ENCODE results near the gene FRK. TPM values are rescaled to one million over a fixed set of nuclear protein-coding genes. Genes with fewer than 3 reads are reported as not detected.

The FRK gene
- total RNA-seq, 4 donors from 2014 or later: 7.4 to 54.3 (median 31.2) TPM

GRCh38 chr6:116072368-116072767 lies 11.7 kb upstream of the FRK start:
- no peak overlapping the region for H3K4me3 ChIP-seq
- DNase-seq: no peak
- H3K27me3 ChIP-seq: no peaks in the 10 kb centered on the region
- H3K27ac ChIP-seq: no peak overlapping the region
- H3K4me1 ChIP-seq: no peaks in the 10 kb centered on the region
- no peaks in the 10 kb centered on the region for H3K36me3 ChIP-seq
- TF ChIP-seq POLR2A (IDR thresholded peaks at IDR 0.05): no peak
- TF ChIP-seq, protein P1, sequence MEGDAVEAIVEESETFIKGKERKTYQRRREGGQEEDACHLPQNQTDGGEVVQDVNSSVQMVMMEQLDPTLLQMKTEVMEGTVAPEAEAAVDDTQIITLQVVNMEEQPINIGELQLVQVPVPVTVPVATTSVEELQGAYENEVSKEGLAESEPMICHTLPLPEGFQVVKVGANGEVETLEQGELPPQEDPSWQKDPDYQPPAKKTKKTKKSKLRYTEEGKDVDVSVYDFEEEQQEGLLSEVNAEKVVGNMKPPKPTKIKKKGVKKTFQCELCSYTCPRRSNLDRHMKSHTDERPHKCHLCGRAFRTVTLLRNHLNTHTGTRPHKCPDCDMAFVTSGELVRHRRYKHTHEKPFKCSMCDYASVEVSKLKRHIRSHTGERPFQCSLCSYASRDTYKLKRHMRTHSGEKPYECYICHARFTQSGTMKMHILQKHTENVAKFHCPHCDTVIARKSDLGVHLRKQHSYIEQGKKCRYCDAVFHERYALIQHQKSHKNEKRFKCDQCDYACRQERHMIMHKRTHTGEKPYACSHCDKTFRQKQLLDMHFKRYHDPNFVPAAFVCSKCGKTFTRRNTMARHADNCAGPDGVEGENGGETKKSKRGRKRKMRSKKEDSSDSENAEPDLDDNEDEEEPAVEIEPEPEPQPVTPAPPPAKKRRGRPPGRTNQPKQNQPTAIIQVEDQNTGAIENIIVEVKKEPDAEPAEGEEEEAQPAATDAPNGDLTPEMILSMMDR (IDR thresholded peaks at IDR 0.05): no peak
- H3K9me3 ChIP-seq: no peaks in the 10 kb centered on the region

- Histone ChIP-seq H3K9me3 (no peaks in the 10 kb centered on the region), H3K36me3 (no peaks in the 10 kb centered on the region), H3K4me3 (no peak overlapping the region), H3K4me1 (no peaks in the 10 kb centered on the region), H3K27me3 (no peaks in the 10 kb centered on the region), H3K27ac (no peak overlapping the region)
- DNase-seq: no peak
- TF ChIP-seq POLR2A (IDR thresholded peaks at IDR 0.05): no peak
- TF ChIP-seq, protein P1 (IDR thresholded peaks at IDR 0.05): no peak
These were observed 10.1 kb upstream of the FRK start for GRCh38 chr6:116070616-116071389.

DNA sequence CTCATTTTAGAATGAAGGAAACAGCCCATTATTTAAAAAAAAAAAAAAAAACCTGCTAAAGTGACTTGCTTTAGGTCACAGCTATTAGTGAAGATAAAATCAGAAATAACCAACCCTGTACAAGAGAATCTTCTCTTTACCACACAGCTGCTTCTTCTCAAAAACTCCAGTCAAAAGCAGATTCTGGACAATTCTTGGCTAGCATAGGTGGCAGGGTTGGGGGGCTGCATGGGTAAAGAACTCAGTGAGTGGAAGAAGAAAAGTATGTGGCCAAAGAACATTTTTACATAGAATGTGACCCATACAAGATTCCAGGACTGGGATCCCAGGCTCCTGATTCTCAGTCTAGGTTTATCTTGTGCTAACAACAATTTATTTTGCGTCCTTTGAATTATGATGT lies 9.4 kb upstream of the FRK start:
- H3K27me3 ChIP-seq: no peaks in the 10 kb centered on the region
- no peak for TF ChIP-seq POLR2A (IDR thresholded peaks at IDR 0.05)
- TF ChIP-seq, protein P1 (IDR thresholded peaks at IDR 0.05): no peak
- no peak overlapping the region for H3K27ac ChIP-seq
- DNase-seq: no peak
- H3K4me3 ChIP-seq: no peak overlapping the region
- H3K9me3 ChIP-seq: no peaks in the 10 kb centered on the region
- H3K36me3 ChIP-seq: no peaks in the 10 kb centered on the region
- H3K4me1 ChIP-seq: no peaks in the 10 kb centered on the region

DNA sequence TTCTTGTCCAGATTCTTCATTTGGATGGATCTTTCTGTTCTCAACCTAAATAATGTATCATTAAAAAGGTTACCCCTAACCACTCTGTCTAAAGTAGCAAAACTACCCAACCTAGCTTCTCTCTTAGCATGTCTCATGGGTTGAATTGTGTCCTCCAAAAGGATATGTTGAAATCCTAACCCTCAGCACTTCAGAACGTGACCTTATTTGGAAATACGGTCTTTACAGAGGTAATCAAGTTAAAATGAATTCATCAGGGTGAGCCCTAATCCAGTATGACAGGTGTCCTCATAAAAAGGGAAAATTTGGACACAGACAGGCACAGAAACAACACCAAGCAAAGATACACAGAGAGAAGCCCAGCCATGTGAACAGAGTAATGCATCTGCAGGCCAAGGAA lies 6.1 kb upstream of the FRK start:
- H3K27ac ChIP-seq: no peak overlapping the region
- no peaks in the 10 kb centered on the region for H3K36me3 ChIP-seq
- TF ChIP-seq, protein P1 (IDR thresholded peaks at IDR 0.05): no peak
- TF ChIP-seq POLR2A (IDR thresholded peaks at IDR 0.05): no peak

DNA sequence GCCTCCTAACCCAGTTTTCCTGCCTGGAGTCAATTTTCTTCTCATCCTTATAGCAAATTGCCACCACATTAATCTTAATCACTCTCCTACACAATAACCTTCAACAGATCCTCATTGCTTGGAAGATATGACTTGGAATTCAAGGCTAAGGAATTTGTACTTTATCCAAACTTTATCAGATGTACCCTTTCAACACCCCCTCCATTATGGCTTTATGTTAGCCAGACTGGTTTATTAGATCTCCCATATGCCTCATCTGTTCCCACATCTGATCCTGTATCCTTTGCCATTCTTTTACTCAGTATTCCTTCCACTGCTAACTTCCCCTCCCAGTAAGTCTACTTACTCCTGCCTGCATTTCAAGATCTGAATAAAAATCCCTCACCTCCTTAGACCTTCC lies 4.0 kb upstream of the FRK start:
- DNase-seq: no peak
- no peak for TF ChIP-seq POLR2A (IDR thresholded peaks at IDR 0.05)
- TF ChIP-seq, protein P1 (IDR thresholded peaks at IDR 0.05): no peak
- Histone ChIP-seq H3K4me3 (no peak overlapping the region), H3K27me3 (no peaks in the 10 kb centered on the region), H3K36me3 (no peaks in the 10 kb centered on the region), H3K4me1 (no peaks in the 10 kb centered on the region), H3K27ac (no peak overlapping the region), H3K9me3 (no peaks in the 10 kb centered on the region)

More for the DNA sequence above, 6.1 kb upstream of the FRK start:
- no peak for DNase-seq
- Histone ChIP-seq H3K4me1 (no peaks in the 10 kb centered on the region), H3K4me3 (no peak overlapping the region), H3K9me3 (no peaks in the 10 kb centered on the region), H3K27me3 (no peaks in the 10 kb centered on the region)

All from Peyer's patch (tissue), 4 donors.